ENCODE measurements around the gene CAMK2B. TPM values are rescaled to one million over a fixed set of nuclear protein-coding genes. Genes with fewer than 3 reads are reported as not detected.

CAMK2B gene
- total and polyA plus RNA-seq, 4 experiments from 2014 or later: not detected

- ChIA-PET CTCF (ENCODE audit: partially characterized antibody) (no interaction called here), POLR2A (ENCODE audit: partially characterized antibody) (no interaction called here)
- H3K4me3 Mint-ChIP-seq: no peak overlapping the region
Measured at GRCh38 chr7:44247868-44248651, 77.3 kb downstream of the CAMK2B start.

GRCh38 chr7:44246396-44247113 lies 78.8 kb downstream of the CAMK2B start:
- CTCF ChIA-PET (ENCODE audit: partially characterized antibody): no interaction called here
- H3K27ac Mint-ChIP-seq: peak overlapping the region in 1 of 7 donors; percentile 20
- H3K9me3 ChIP-seq (ENCODE audit: control insufficient read depth in 1 of 2, low read length in 2 of 2): no peaks in the 10 kb centered on the region
- no peaks in the 10 kb centered on the region for H3K27me3 ChIP-seq (ENCODE audit: insufficient read depth, low read length)
- H3K36me3 ChIP-seq (ENCODE audit: insufficient read depth, low read length): no peaks in the 10 kb centered on the region
- H3K27me3 Mint-ChIP-seq: no peaks in the 10 kb centered on the region
- H3K27ac ChIP-seq (ENCODE audit: low read depth, low read length): no peak overlapping the region
- H3K4me1 ChIP-seq (ENCODE audit: insufficient read depth, low read length): no peaks in the 10 kb centered on the region
- intact Hi-C loops (cut with micrococcal nuclease): no loop called here
- no peaks in the 10 kb centered on the region for H3K4me1 Mint-ChIP-seq
- POLR2A ChIA-PET (ENCODE audit: partially characterized antibody): no interaction called here
- H3K4me3 ChIP-seq (ENCODE audit: low read length in 2 of 2): no peak overlapping the region
- H3K36me3 Mint-ChIP-seq: no peaks in the 10 kb centered on the region
- no peak overlapping the region for H3K4me3 Mint-ChIP-seq
- H3K9me3 Mint-ChIP-seq: no peaks in the 10 kb centered on the region
- DNase-seq: no peak

More at GRCh38 chr7:44247868-44248651, 77.3 kb downstream of the CAMK2B start:
- H3K9me3 Mint-ChIP-seq: no peaks in the 10 kb centered on the region
- H3K4me1 Mint-ChIP-seq: no peaks in the 10 kb centered on the region
- no peaks in the 10 kb centered on the region for H3K27me3 ChIP-seq (ENCODE audit: insufficient read depth, low read length)
- H3K9me3 ChIP-seq (ENCODE audit: control insufficient read depth in 1 of 2, low read length in 2 of 2): no peaks in the 10 kb centered on the region
- no peak overlapping the region for H3K4me3 ChIP-seq (ENCODE audit: low read length in 2 of 2)
- no peaks in the 10 kb centered on the region for H3K27me3 Mint-ChIP-seq
- no peak overlapping the region for H3K27ac ChIP-seq (ENCODE audit: low read depth, low read length)
- no peak for DNase-seq
- H3K36me3 Mint-ChIP-seq: no peaks in the 10 kb centered on the region
- intact Hi-C loops (cut with micrococcal nuclease): no loop called here
- no peaks in the 10 kb centered on the region for H3K36me3 ChIP-seq (ENCODE audit: insufficient read depth, low read length)
- no peak overlapping the region for H3K27ac Mint-ChIP-seq
- no peaks in the 10 kb centered on the region for H3K4me1 ChIP-seq (ENCODE audit: insufficient read depth, low read length)

- Mint-ChIP-seq H3K9me3 (no peaks in the 10 kb centered on the region), H3K4me3 (no peak overlapping the region), H3K36me3 (no peaks in the 10 kb centered on the region), H3K27me3 (no peaks in the 10 kb centered on the region), H3K27ac (no peak overlapping the region), H3K4me1 (no peaks in the 10 kb centered on the region)
- Histone ChIP-seq H3K9me3 (ENCODE audit: control insufficient read depth in 1 of 2, low read length in 2 of 2) (no peaks in the 10 kb centered on the region), H3K36me3 (ENCODE audit: insufficient read depth, low read length) (no peaks in the 10 kb centered on the region), H3K27me3 (ENCODE audit: insufficient read depth, low read length) (no peaks in the 10 kb centered on the region), H3K4me1 (ENCODE audit: insufficient read depth, low read length) (no peaks in the 10 kb centered on the region), H3K27ac (ENCODE audit: low read depth, low read length) (no peak overlapping the region), H3K4me3 (ENCODE audit: low read length in 2 of 2) (no peak overlapping the region)
- peak in 1 of 5 donors; percentile 10 for DNase-seq
- intact Hi-C loops (cut with micrococcal nuclease): loop anchor here (5.0 kb wide), 1 partner anchor 248 kb away; the partner anchor contains the start of gene NUDCD3
- ChIA-PET CTCF (ENCODE audit: partially characterized antibody) (interaction anchor here (0.9 to 1.0 kb wide), 4 partner anchors 8 to 322 kb away, joined by 3 read pairs; no protein-coding TSS in a partner anchor), POLR2A (ENCODE audit: partially characterized antibody) (no interaction called here)
Measured at GRCh38 chr7:44244282-44244681, 81.1 kb downstream of the CAMK2B start.

- H3K27me3 ChIP-seq (ENCODE audit: insufficient read depth, low read length): no peaks in the 10 kb centered on the region
- no peaks in the 10 kb centered on the region for H3K36me3 ChIP-seq (ENCODE audit: insufficient read depth, low read length)
- Mint-ChIP-seq H3K27ac (no peak overlapping the region), H3K4me1 (no peaks in the 10 kb centered on the region), H3K4me3 (no peak overlapping the region), H3K27me3 (no peaks in the 10 kb centered on the region), H3K36me3 (no peaks in the 10 kb centered on the region), H3K9me3 (no peaks in the 10 kb centered on the region)
- ChIA-PET POLR2A (ENCODE audit: partially characterized antibody) (no interaction called here), CTCF (ENCODE audit: partially characterized antibody) (interaction anchor here (1.3 to 3.5 kb wide), 7 partner anchors 16 to 732 kb away, joined by 3 to 31 read pairs (median 6); no protein-coding TSS in a partner anchor)
- H3K27ac ChIP-seq (ENCODE audit: low read depth, low read length): no peak overlapping the region
- H3K9me3 ChIP-seq (ENCODE audit: control insufficient read depth in 1 of 2, low read length in 2 of 2): no peaks in the 10 kb centered on the region
- H3K4me1 ChIP-seq (ENCODE audit: insufficient read depth, low read length): no peaks in the 10 kb centered on the region
- intact Hi-C loops (cut with micrococcal nuclease): loop anchor here (5.0 kb wide), 1 partner anchor 250 kb away; the partner anchor contains the start of gene NUDCD3
- DNase-seq: no peak
- H3K4me3 ChIP-seq (ENCODE audit: low read length in 2 of 2): no peak overlapping the region
Measured at GRCh38 chr7:44242091-44242490, 83.3 kb downstream of the CAMK2B start.

GRCh38 chr7:44240983-44241510 lies 84.3 kb downstream of the CAMK2B start:
- Histone ChIP-seq H3K36me3 (ENCODE audit: insufficient read depth, low read length) (no peaks in the 10 kb centered on the region), H3K9me3 (ENCODE audit: control insufficient read depth in 1 of 2, low read length in 2 of 2) (no peaks in the 10 kb centered on the region), H3K27ac (ENCODE audit: low read depth, low read length) (no peak overlapping the region), H3K4me3 (ENCODE audit: low read length in 2 of 2) (no peak overlapping the region), H3K4me1 (ENCODE audit: insufficient read depth, low read length) (no peaks in the 10 kb centered on the region), H3K27me3 (ENCODE audit: insufficient read depth, low read length) (no peaks in the 10 kb centered on the region)
- H3K27me3 Mint-ChIP-seq: no peaks in the 10 kb centered on the region
- no peaks in the 10 kb centered on the region for H3K36me3 Mint-ChIP-seq
- CTCF ChIA-PET (ENCODE audit: partially characterized antibody): interaction anchor here (0.6 to 3.5 kb wide), 16 partner anchors 12 to 324 kb away, joined by 3 to 31 read pairs (median 4); partner anchors contain the start of gene NUDCD3
- DNase-seq: peak; percentile 54 to 63 (median 57)
- H3K4me1 Mint-ChIP-seq: no peaks in the 10 kb centered on the region
- peak overlapping the region in 3 of 7 donors; percentile 19 to 59 (median 41) for H3K27ac Mint-ChIP-seq
- intact Hi-C loops (cut with micrococcal nuclease): loop anchor here (1.0 to 5.0 kb wide), 2 partner anchors 236 to 251 kb away; partner anchors contain the start of gene NUDCD3
- POLR2A ChIA-PET (ENCODE audit: partially characterized antibody): no interaction called here
- H3K4me3 Mint-ChIP-seq: peak overlapping the region in 7 of 8 donors; percentile 25 to 64 (median 52)
- H3K9me3 Mint-ChIP-seq: no peaks in the 10 kb centered on the region

- Mint-ChIP-seq H3K27ac (no peak overlapping the region), H3K36me3 (no peaks in the 10 kb centered on the region), H3K4me3 (no peak overlapping the region), H3K4me1 (no peaks in the 10 kb centered on the region), H3K9me3 (no peaks in the 10 kb centered on the region), H3K27me3 (no peaks in the 10 kb centered on the region)
- Histone ChIP-seq H3K9me3 (ENCODE audit: control insufficient read depth in 1 of 2, low read length in 2 of 2) (no peaks in the 10 kb centered on the region), H3K4me3 (ENCODE audit: low read length in 2 of 2) (no peak overlapping the region), H3K27me3 (ENCODE audit: insufficient read depth, low read length) (no peaks in the 10 kb centered on the region), H3K4me1 (ENCODE audit: insufficient read depth, low read length) (no peaks in the 10 kb centered on the region), H3K27ac (ENCODE audit: low read depth, low read length) (no peak overlapping the region), H3K36me3 (ENCODE audit: insufficient read depth, low read length) (no peaks in the 10 kb centered on the region)
- ChIA-PET CTCF (ENCODE audit: partially characterized antibody) (interaction anchor here (0.6 to 3.5 kb wide), 14 partner anchors 13 to 325 kb away, joined by 3 to 31 read pairs (median 3); partner anchors contain the start of gene NUDCD3), POLR2A (ENCODE audit: partially characterized antibody) (no interaction called here)
- no peak for DNase-seq
- intact Hi-C loops (cut with micrococcal nuclease): loop anchor here (5.0 kb wide), 1 partner anchor 252 kb away; the partner anchor contains the start of gene NUDCD3
Measured at GRCh38 chr7:44240376-44240775, 85.0 kb downstream of the CAMK2B start.

GRCh38 chr7:44239361-44239760 lies 86.0 kb downstream of the CAMK2B start:
- no peaks in the 10 kb centered on the region for H3K36me3 Mint-ChIP-seq
- ChIA-PET CTCF (ENCODE audit: partially characterized antibody) (interaction anchor here (3.0 kb wide), 1 partner anchor 236 kb away, joined by 17 read pairs; no protein-coding TSS in a partner anchor), POLR2A (ENCODE audit: partially characterized antibody) (no interaction called here)
- intact Hi-C loops (cut with micrococcal nuclease): no loop called here
- no peaks in the 10 kb centered on the region for H3K36me3 ChIP-seq (ENCODE audit: insufficient read depth, low read length)
- H3K4me3 Mint-ChIP-seq: no peak overlapping the region
- DNase-seq: no peak
- no peak overlapping the region for H3K4me3 ChIP-seq (ENCODE audit: low read length in 2 of 2)
- no peaks in the 10 kb centered on the region for H3K27me3 ChIP-seq (ENCODE audit: insufficient read depth, low read length)
- H3K4me1 ChIP-seq (ENCODE audit: insufficient read depth, low read length): no peaks in the 10 kb centered on the region
- H3K27ac ChIP-seq (ENCODE audit: low read depth, low read length): no peak overlapping the region
- no peaks in the 10 kb centered on the region for H3K4me1 Mint-ChIP-seq
- H3K27me3 Mint-ChIP-seq: no peaks in the 10 kb centered on the region
- no peaks in the 10 kb centered on the region for H3K9me3 ChIP-seq (ENCODE audit: control insufficient read depth in 1 of 2, low read length in 2 of 2)
- H3K9me3 Mint-ChIP-seq: no peaks in the 10 kb centered on the region
- H3K27ac Mint-ChIP-seq: no peak overlapping the region

Measured in CD4-positive, alpha-beta memory T cell (primary cell).